ENCODE measurements around the gene C20orf141. TPM values are rescaled to one million over a fixed set of nuclear protein-coding genes. Genes with fewer than 3 reads are reported as not detected.

Gene C20orf141
- total RNA-seq, 4 donors from 2014 or later = 2.3 TPM; not detected in 3

DNA sequence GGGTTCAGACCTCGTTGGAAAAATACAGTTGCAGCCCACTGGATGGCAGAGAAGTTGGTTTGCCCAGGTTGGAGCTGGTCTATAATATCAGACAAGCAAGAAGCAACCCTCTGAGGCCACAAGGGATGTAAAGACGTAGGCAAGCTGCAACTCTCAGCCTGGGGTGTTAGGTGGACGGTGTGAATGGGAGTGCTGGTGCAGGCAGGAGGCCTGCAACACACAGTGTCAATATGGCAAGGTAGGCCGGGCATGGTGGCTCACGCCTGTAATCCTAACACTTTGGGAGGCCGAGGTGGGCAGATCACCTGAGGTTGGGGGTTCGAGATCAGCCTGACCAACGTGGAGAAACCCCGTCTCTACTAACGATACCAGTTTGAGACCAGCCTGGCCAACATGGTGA lies 36.3 kb downstream of the C20orf141 start:
- TF ChIP-seq, protein P1, sequence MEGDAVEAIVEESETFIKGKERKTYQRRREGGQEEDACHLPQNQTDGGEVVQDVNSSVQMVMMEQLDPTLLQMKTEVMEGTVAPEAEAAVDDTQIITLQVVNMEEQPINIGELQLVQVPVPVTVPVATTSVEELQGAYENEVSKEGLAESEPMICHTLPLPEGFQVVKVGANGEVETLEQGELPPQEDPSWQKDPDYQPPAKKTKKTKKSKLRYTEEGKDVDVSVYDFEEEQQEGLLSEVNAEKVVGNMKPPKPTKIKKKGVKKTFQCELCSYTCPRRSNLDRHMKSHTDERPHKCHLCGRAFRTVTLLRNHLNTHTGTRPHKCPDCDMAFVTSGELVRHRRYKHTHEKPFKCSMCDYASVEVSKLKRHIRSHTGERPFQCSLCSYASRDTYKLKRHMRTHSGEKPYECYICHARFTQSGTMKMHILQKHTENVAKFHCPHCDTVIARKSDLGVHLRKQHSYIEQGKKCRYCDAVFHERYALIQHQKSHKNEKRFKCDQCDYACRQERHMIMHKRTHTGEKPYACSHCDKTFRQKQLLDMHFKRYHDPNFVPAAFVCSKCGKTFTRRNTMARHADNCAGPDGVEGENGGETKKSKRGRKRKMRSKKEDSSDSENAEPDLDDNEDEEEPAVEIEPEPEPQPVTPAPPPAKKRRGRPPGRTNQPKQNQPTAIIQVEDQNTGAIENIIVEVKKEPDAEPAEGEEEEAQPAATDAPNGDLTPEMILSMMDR (IDR thresholded peaks at IDR 0.05; ENCODE audit: low read depth) = no peak

DNA sequence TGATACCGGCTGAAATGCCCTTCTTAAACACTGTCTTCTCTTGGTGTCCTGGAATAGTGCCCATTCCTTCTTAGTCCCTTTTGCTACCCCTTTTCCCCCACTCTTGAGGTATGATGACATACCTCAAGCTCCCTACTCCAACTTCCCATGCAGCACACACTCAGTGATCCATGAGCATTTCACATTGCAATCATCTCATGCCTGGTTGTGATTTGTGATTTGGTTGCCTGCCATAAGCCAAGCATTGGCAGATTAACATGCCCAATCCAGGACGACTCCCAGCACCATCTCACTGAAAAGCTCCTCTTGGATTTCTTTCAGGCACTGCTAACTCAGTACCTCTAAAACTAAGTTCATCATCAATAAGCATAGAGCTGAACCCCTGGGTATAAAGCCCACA lies 43.8 kb downstream of the C20orf141 start:
- TF ChIP-seq, protein P1 (IDR thresholded peaks at IDR 0.05; ENCODE audit: low read depth) = no peak

DNA sequence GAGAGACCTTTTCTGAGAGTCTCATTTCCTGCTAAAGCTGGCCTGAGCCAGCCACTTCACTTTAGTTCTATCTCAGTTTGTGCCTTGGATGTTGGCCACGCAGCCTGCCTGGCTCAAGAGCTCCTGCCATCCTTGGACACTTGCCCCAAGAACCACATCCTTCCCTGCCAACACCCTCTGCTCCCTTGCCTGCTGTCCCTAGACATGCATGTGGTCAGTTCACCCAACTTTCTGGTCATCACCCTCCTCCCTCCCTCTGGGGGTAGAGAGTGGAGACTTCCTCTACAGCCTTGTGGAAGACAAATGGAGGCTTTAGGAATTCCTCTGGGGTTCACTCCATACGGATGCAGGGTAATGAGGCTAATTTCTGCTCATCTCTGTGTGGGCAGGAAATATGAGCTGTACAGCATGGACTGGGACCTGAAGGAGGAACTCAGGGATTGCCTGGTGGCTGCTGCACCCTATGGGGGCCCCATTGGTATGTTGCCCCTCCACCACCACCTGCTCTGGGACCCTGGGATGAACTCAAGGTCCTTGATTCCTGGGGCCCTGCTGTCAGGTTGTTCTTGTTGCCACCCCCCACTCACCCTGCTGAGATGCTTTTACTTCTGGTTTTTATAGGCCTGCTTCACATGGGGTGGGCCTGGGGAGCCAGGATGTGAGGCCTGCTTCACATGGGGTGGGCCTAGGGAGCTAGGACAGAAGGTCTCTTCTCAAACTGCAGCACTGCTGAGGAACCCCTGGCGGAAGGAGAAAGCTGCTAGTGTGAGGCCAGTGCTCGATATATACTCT lies 44.7 kb downstream of the C20orf141 start:
- TF ChIP-seq, protein P1 (IDR thresholded peaks at IDR 0.05; ENCODE audit: low read depth) = no peak

DNA sequence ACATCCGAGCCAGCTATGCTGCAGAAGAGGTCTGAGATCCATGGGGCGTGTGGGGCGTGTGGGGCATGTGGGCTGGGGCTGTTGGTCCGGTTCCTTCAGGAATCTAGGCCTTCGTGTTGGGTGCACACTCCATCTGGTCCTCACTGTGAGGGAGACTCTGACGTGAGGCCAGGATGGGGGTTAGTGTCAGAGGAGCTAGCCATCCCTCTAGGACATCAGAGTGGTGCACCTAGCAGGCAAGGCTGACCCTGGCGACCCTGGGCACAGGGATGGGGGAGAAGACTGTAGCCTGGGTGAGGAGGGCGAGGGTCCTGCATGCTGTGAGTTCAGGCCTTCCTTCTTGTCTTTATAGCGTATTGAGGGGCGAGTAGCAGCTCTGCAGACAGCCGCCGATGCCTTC lies 49.8 kb downstream of the C20orf141 start:
- TF ChIP-seq, protein P1 (IDR thresholded peaks at IDR 0.05; ENCODE audit: low read depth) = no peak

DNA sequence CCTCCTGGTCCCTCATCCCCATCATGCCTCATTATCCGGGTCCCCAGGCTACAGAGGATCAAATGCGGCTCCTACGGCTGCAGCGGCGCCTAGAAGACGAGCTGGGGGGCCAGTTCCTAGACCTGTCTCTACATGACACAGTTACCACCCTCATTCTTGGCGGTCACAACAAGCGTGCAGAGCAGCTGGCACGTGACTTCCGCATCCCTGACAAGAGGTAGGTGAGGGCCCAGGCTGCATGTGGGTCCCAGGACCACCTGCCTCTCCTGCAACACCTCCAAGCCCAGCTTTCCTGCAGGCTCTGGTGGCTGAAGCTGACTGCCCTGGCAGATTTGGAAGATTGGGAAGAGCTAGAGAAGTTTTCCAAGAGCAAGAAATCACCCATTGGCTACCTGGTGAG lies 50.3 kb downstream of the C20orf141 start:
- TF ChIP-seq, protein P1 (IDR thresholded peaks at IDR 0.05; ENCODE audit: low read depth) = no peak

Other genes with a start within 250 kb of the C20orf141 start
- 10 to 100 TPM; 47.3 to 99.5 (median 59.3) TPM for gene NOP56, start 162.4 kb upstream of the C20orf141 start, total RNA-seq
- gene IDH3B, start 150.8 kb upstream of the C20orf141 start, total RNA-seq = 100 to 1,000 TPM in 2 of 4 donors, 10 to 100 TPM in 2; 77.0 to 167 (median 97.3) TPM
- 1 to 10 TPM; 1.1 to 6.0 (median 1.8) TPM for gene EBF4, start 122.2 kb upstream of the C20orf141 start, total RNA-seq
- 10 to 100 TPM in 3 of 4 donors, 1 to 10 TPM in 1; 9.8 to 85.5 (median 19.9) TPM for gene CPXM1, start 14.4 kb upstream of the C20orf141 start, total RNA-seq
- not detected for gene TMEM239, start 1.4 kb downstream of the C20orf141 start, total RNA-seq
- 10 to 100 TPM; 24.0 to 39.7 (median 26.8) TPM for gene PCED1A, start 25.7 kb downstream of the C20orf141 start, total RNA-seq
- 10 to 100 TPM; 23.3 to 45.2 (median 26.3) TPM for gene VPS16, start 25.8 kb downstream of the C20orf141 start, total RNA-seq
- gene PTPRA, start 58.5 kb downstream of the C20orf141 start, total RNA-seq = 10 to 100 TPM; 64.4 to 99.5 (median 95.3) TPM
- gene GNRH2, start 228.6 kb downstream of the C20orf141 start, total RNA-seq = not detected
- 10 to 100 TPM; 20.5 to 47.5 (median 30.4) TPM for gene MRPS26, start 231.1 kb downstream of the C20orf141 start, total RNA-seq